Kidney epithelial cell (primary cell): ENCODE measurements around the gene GFOD1. TPM values are rescaled to one million over a fixed set of nuclear protein-coding genes. Genes with fewer than 3 reads are reported as not detected.

Source experiments
- DNase-seq: peaks from one replicate; pipeline ENCODE4 v3.0.0-alpha.2; 2010; ENCODE audit warnings: low read depth
- H3K27me3 ChIP-seq: 2 replicates; pipeline ENCODE4 v1.6.0; 2011; ENCODE audit warnings: low read length; ENCODE audit not compliant: control insufficient read depth, insufficient read depth
- H3K36me3 ChIP-seq: 2 replicates; pipeline ENCODE4 v1.5.1; 2011; ENCODE audit warnings: low read length; ENCODE audit not compliant: control insufficient read depth, insufficient read depth
- H3K4me3 ChIP-seq: 2 replicates; pipeline ENCODE4 v1.5.1; 2011; ENCODE audit warnings: low read depth, mild to moderate bottlenecking, control low read depth, low read length
- total RNA-seq: library from RNA; depleted of rRNA; stranded (reverse); fragments of >200 nt; gene quantifications from 2 replicates; pipeline ENCODE4 v1.2.3, GENCODE V29; 2015
- TF ChIP-seq, protein P1 (sequence below): IDR thresholded peaks from 2 replicates; pipeline ENCODE4 v1.5.1; 2011; ENCODE audit warnings: mild to moderate bottlenecking, moderate library complexity, low read length, control low read depth, inconsistent platforms; ENCODE audit not compliant: insufficient read depth, poor library complexity, severe bottlenecking

GFOD1 gene
- total RNA-seq, 1 donor from 2014 or later: 0.75 TPM

DNA sequence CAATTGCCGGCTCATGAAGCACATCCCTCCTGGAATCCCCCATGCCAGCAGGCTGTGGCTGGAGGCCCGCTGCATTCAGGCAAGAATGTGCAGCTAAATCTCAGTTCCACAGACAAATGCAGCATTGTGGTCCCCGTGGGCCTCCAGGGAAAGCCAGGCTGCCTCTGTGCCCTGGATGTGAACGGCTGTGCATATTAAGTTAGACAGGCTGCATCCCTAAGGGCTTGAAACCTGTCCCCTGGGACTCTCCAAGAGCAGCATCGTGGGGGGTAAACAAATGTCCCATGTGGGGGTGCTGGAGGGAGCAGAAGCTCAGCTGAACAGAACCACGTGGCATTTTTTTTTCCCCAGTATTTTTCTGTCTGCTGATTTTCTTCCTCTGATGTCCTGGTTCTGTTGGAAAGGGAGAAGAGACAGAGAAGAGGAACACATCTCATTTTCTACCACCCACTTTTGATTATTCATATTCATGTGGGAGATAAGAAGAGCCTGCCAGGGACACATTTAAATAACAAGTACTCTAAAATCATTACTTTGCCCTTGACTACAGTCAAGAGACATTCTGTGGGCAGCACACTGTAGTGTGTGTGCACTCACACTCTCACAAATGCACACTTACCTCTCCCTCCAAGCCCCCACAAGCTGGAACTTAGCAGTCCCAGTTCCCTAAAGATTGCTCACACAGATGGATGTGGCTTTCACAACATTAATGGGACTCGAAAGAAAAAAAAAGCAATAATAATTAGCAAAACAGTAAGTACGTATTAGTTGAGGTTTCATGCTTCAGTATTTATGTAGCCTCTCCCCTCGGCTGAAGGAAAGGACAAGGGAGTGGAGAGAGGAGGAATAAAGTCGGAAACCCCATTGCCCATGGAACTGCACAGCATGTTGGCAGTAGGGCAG, 16.9 kb downstream of the GFOD1 start:
- TF ChIP-seq, protein P1, sequence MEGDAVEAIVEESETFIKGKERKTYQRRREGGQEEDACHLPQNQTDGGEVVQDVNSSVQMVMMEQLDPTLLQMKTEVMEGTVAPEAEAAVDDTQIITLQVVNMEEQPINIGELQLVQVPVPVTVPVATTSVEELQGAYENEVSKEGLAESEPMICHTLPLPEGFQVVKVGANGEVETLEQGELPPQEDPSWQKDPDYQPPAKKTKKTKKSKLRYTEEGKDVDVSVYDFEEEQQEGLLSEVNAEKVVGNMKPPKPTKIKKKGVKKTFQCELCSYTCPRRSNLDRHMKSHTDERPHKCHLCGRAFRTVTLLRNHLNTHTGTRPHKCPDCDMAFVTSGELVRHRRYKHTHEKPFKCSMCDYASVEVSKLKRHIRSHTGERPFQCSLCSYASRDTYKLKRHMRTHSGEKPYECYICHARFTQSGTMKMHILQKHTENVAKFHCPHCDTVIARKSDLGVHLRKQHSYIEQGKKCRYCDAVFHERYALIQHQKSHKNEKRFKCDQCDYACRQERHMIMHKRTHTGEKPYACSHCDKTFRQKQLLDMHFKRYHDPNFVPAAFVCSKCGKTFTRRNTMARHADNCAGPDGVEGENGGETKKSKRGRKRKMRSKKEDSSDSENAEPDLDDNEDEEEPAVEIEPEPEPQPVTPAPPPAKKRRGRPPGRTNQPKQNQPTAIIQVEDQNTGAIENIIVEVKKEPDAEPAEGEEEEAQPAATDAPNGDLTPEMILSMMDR: no peak
- no peak for DNase-seq

DNA sequence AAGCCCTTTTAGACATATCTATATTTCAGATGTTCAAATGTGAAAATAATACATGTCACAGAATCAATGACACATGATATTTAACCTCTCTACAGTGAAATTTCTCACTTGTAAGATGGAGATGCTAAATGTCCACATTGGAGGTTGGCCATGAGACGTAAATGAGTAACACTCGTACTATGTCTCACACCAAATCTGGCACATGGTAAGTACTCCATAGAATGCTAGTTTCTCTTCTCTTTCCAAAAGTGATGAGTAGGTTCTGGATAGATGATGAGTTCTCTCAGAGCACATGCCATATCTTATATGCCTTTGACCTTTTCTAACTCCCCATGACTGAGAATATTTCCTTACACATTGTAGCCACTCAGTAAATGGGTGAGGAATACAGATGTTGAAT, 17.7 kb downstream of the GFOD1 start:
- Histone ChIP-seq H3K4me3 (no peak overlapping the region), H3K36me3 (no peaks in the 10 kb centered on the region), H3K27me3 (no peaks in the 10 kb centered on the region)
- no peak for DNase-seq
- TF ChIP-seq, protein P1: no peak

More for the DNA sequence above, 16.9 kb downstream of the GFOD1 start:
- Histone ChIP-seq H3K36me3 (no peaks in the 10 kb centered on the region), H3K4me3 (no peak overlapping the region), H3K27me3 (no peaks in the 10 kb centered on the region)

DNA sequence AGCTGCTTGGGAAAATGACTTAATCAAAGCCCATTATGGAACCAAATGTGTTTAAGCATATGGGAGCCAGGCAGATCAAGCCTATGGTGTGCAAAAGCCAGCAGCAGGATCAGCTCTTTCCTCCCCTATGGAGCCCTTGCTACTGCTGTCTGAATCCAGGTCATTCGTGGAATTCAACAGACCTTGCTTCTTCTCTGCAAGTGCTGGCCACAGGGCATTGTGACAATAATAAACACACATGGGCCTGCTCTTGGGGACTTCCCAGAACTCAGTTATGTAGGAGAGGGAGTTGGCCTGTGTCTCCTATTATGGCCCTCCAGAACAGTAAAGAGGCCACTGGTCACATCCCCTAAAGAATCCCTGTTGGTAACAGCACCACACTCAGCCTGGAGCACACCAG, 18.6 kb downstream of the GFOD1 start:
- no peaks in the 10 kb centered on the region for H3K36me3 ChIP-seq
- TF ChIP-seq, protein P1: no peak
- no peaks in the 10 kb centered on the region for H3K27me3 ChIP-seq
- DNase-seq: no peak
- H3K4me3 ChIP-seq: no peak overlapping the region

DNA sequence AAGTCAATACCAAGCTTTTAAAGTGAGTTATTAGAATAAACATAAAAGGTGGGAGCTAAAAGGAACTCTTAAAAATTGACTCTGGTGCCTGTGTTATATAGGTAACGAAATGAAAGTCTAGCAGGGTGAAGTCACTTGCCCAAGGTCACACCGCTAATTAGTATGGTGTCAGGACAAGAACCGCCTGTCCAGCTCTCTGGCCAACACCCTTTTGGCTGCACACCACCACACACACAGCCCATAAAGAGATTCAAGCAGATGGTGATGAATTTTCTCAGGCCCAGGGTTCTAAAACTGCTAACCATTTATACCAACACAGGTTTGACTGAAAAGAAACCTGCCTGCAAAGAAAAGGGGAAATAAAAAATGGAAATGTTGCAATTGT, 20.2 kb downstream of the GFOD1 start:
- H3K4me3 ChIP-seq: no peak overlapping the region
- no peaks in the 10 kb centered on the region for H3K27me3 ChIP-seq
- TF ChIP-seq, protein P1: no peak
- H3K36me3 ChIP-seq: no peaks in the 10 kb centered on the region
- DNase-seq: no peak

DNA sequence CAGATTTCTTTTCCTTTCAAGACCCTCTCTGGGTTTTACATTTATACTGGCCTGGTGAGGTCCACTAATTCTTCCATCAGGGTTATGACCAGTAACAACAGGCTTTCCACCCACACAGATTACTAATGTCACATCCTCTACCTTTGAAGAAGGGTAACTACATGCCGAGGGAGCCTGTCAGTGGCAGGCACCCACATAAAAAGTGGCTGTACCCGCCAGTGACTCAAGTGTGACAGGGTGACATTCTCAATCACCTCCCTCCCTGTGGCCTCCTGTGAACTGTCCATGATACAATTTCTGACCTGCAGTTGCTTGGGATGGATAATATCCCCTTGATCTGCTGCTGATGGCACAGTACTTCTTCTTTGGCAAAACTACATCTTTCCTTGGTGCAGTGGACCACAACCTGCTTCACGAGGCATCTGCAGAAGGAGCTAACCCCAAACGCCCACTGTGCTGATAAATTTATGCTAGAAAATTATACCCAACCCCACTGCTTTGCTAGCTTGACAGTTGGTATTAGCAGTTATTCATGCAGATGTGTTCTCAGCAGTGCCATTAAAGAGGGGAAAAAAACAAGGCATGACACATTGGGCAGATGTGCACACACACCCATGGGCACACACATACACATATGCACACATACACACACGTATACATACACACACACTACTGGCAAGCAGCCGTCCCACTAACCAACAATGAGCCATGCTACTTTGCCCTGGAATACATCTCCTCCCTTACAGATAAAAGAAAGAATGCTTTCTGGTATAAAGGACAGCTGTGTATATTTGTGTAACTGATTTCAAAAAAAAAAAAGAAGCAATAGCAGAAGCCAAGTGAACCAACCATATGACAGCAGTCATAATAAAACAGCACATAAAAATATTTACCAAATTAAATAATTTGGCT, 20.8 kb downstream of the GFOD1 start:
- TF ChIP-seq, protein P1: no peak
- Histone ChIP-seq H3K4me3 (no peak overlapping the region), H3K27me3 (no peaks in the 10 kb centered on the region), H3K36me3 (no peaks in the 10 kb centered on the region)
- no peak for DNase-seq
